ENCODE results near the gene DNPEP. TPM values are rescaled to one million over a fixed set of nuclear protein-coding genes. Genes with fewer than 3 reads are reported as not detected.

DNPEP gene
- total RNA-seq, 1 experiment from 2014 or later: 60.9 TPM

DNA sequence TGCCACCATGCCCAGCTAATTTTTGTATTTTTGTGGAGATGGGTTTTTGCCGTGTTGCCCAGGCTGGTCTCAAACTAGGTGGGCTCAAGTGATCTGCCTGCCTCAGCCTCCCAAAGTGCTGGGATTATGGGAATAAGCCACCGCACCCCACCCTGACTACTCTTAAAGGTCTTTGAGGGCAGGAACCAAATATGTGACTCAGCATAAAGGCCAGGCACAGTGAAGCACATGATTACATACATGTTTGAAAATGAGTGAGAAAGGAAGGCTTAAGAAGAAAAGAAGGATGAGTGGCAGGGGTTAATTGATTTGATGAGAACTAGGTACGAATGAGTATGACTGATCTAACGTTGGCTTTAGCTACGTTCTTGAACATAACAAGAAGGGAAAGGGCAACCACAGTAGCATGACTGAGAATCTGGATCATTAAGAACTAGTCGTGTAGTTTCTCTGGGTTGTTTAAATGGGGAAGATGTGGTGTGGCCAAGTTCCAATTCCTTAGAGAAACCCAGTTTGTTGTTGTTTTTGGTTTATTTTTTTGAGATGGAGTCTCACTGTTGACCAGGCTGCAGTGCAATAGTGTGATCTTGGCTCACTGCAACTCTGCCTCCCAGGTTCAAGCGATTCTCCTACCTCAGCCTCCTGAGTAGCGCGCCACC is 61.9 kb downstream of the DNPEP start:
- no peak overlapping the region for H4K8ac ChIP-seq (replicated peaks; ENCODE audit: insufficient read length, low read depth, low read length)
- H2BK20ac ChIP-seq (ENCODE audit: low read depth, low read length, poor library complexity, severe bottlenecking): no peak overlapping the region
- H2AK5ac ChIP-seq (ENCODE audit: insufficient read length, low read length): no peak overlapping the region
- TF ChIP-seq, protein P1, sequence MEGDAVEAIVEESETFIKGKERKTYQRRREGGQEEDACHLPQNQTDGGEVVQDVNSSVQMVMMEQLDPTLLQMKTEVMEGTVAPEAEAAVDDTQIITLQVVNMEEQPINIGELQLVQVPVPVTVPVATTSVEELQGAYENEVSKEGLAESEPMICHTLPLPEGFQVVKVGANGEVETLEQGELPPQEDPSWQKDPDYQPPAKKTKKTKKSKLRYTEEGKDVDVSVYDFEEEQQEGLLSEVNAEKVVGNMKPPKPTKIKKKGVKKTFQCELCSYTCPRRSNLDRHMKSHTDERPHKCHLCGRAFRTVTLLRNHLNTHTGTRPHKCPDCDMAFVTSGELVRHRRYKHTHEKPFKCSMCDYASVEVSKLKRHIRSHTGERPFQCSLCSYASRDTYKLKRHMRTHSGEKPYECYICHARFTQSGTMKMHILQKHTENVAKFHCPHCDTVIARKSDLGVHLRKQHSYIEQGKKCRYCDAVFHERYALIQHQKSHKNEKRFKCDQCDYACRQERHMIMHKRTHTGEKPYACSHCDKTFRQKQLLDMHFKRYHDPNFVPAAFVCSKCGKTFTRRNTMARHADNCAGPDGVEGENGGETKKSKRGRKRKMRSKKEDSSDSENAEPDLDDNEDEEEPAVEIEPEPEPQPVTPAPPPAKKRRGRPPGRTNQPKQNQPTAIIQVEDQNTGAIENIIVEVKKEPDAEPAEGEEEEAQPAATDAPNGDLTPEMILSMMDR (conservative IDR thresholded peaks at IDR 0.05): no peak
- peaks cover 7% of the 10 kb centered on the region; the same call in 1 of the 2 replicates for H3K27me3 ChIP-seq (ENCODE audit: insufficient read depth, low read length)
- H2BK15ac ChIP-seq (ENCODE audit: low read depth, low read length): no peak overlapping the region
- no peaks in the 10 kb centered on the region for H3K4me1 ChIP-seq (ENCODE audit: insufficient read depth, low read length)
- no peak overlapping the region for H3K23ac ChIP-seq (ENCODE audit: insufficient read length, low read depth, low read length)
- H3K27ac Mint-ChIP-seq: no peak overlapping the region; a peak in 1 of 7 replicates
- no peak overlapping the region for H2BK12ac ChIP-seq (ENCODE audit: insufficient read length, low read depth, low read length)
- H3K14ac ChIP-seq (ENCODE audit: insufficient read depth, low read length): no peak overlapping the region
- H3K79me2 ChIP-seq (ENCODE audit: insufficient read depth, low read length): peaks cover 1% of the 10 kb centered on the region; the same call in 1 of the 2 replicates
- H4K20me1 ChIP-seq (ENCODE audit: control insufficient read depth, insufficient read depth, insufficient read length): no peaks in the 10 kb centered on the region
- no peaks in the 10 kb centered on the region for H3K36me3 Mint-ChIP-seq (ENCODE audit: insufficient read depth in 1 of 3, low read depth in 3 of 3)
- H3K56ac ChIP-seq (ENCODE audit: insufficient read length, low read depth, low read length): no peak overlapping the region
- H4K91ac ChIP-seq (ENCODE audit: insufficient read length, low read depth, low read length): no peak overlapping the region
- no peak overlapping the region for H4K5ac ChIP-seq (ENCODE audit: insufficient read length, low read depth, low read length)
- H3K23me2 ChIP-seq (ENCODE audit: insufficient read length, low read depth, low read length, poor library complexity, severe bottlenecking): no peaks in the 10 kb centered on the region
- H3K4me2 ChIP-seq (ENCODE audit: insufficient read depth, insufficient read length, low read length): no peak overlapping the region
- no peak overlapping the region for H3K27ac ChIP-seq (ENCODE audit: insufficient read length, low read depth, low read length)
- H2BK5ac ChIP-seq (ENCODE audit: insufficient read length, low read length): no peak overlapping the region
- H3K4me1 Mint-ChIP-seq: no peaks in the 10 kb centered on the region
- H3K79me1 ChIP-seq (ENCODE audit: insufficient read depth, low read depth, low read length, poor library complexity, severe bottlenecking): no peaks in the 10 kb centered on the region
- no peaks in the 10 kb centered on the region for H3K9me3 ChIP-seq (ENCODE audit: control insufficient read depth, low read depth, low read length)
- H3T11ph ChIP-seq (ENCODE audit: low read length): no peak overlapping the region
- H3K4me3 Mint-ChIP-seq: no peak overlapping the region
- H3K4ac ChIP-seq (ENCODE audit: low read depth, low read length): no peak overlapping the region
- no peak for DNase-seq
- no peak overlapping the region for H3K9ac ChIP-seq (ENCODE audit: extremely low read depth, insufficient read length, low read length)
- H2BK120ac ChIP-seq (ENCODE audit: low read depth, low read length, poor library complexity, severe bottlenecking): no peak overlapping the region
- no peak overlapping the region for H3K18ac ChIP-seq (ENCODE audit: insufficient read length, low read depth, low read length)
- peaks cover 88% of the 10 kb centered on the region for H3K27me3 Mint-ChIP-seq (ENCODE audit: low read depth)
- no peaks in the 10 kb centered on the region; a peak in 1 of 5 replicates for H3K9me3 Mint-ChIP-seq
- no CpG with 5 or more reads among the region's 9 CpGs for WGBS (ENCODE audit: extremely low coverage, insufficient read length, low lambda C conversion rate)
- H2AFZ ChIP-seq (ENCODE audit: low read length): no peak overlapping the region
